IMR-90 (cell line): ENCODE results near the gene HECTD1.
"Not testable (repeated sequence)": the region's sequence is repeated elsewhere in the genome, so short reads cannot be mapped to it uniquely, and the experiment has no call there.

Experiments
- BHLHE40 ChIP-seq: fragments of 150-350 bp; IDR thresholded peaks from 2 replicates; pipeline ENCODE4 v1.6.1; 2016; ENCODE audit warnings: mild to moderate bottlenecking, low read depth, low read length
- CEBPB ChIP-seq: IDR thresholded peaks from 2 replicates; pipeline ENCODE4 v1.6.1; 2012; ENCODE audit warnings: low read depth, low read length, improper control_type of control experiment
- CHD1 ChIP-seq: IDR thresholded peaks from 2 replicates; pipeline ENCODE4 v1.6.1; 2012; ENCODE audit warnings: low read depth, low read length, improper control_type of control experiment
- MAFK ChIP-seq: IDR thresholded peaks from 2 replicates; pipeline ENCODE4 v1.6.1; 2012; ENCODE audit warnings: low read depth, low read length, improper control_type of control experiment
- MAZ ChIP-seq: IDR thresholded peaks from 2 replicates; pipeline ENCODE4 v1.6.1; 2012; ENCODE audit warnings: low read depth, mild to moderate bottlenecking, low read length, improper control_type of control experiment, moderate library complexity, borderline replicate concordance
- MXI1 ChIP-seq: IDR thresholded peaks from 2 replicates; pipeline ENCODE4 v1.6.1; 2012; ENCODE audit warnings: low read depth, mild to moderate bottlenecking, low read length, moderate library complexity, borderline replicate concordance
- NFE2L2 ChIP-seq: fragments of 150-350 bp; IDR thresholded peaks from 2 replicates; pipeline ENCODE4 v1.6.1; 2016; ENCODE audit warnings: low read depth, mild to moderate bottlenecking, low read length
- POLR2A ChIP-seq: IDR thresholded peaks from 2 replicates; pipeline ENCODE4 v1.6.1; 2012; ENCODE audit warnings: mild to moderate bottlenecking, low read depth, low read length
- RAD21 ChIP-seq: IDR thresholded peaks from 2 replicates; pipeline ENCODE4 v1.6.1; 2012; ENCODE audit warnings: low read length, improper control_type of control experiment
- RCOR1 ChIP-seq: IDR thresholded peaks from 2 replicates; pipeline ENCODE4 v1.6.1; 2012; ENCODE audit warnings: mild to moderate bottlenecking, low read length, improper control_type of control experiment; ENCODE audit not compliant: insufficient replicate concordance
- RFX5 ChIP-seq: IDR thresholded peaks from 2 replicates; pipeline ENCODE4 v1.8.0; 2012; ENCODE audit warnings: low read depth, mild to moderate bottlenecking, low read length, moderate library complexity
- SMC3 ChIP-seq: fragments of 150-350 bp; IDR thresholded peaks from 2 replicates; pipeline ENCODE4 v1.6.1; 2016; ENCODE audit warnings: low read depth, mild to moderate bottlenecking, antibody characterized with exemption, low read length, moderate library complexity
- TF ChIP-seq, protein P1 (sequence below): conservative IDR thresholded peaks from 2 replicates; pipeline ENCODE4 v1.5.1; 2012; ENCODE audit warnings: mild to moderate bottlenecking, low read depth, low read length, improper control_type of control experiment

DNA sequence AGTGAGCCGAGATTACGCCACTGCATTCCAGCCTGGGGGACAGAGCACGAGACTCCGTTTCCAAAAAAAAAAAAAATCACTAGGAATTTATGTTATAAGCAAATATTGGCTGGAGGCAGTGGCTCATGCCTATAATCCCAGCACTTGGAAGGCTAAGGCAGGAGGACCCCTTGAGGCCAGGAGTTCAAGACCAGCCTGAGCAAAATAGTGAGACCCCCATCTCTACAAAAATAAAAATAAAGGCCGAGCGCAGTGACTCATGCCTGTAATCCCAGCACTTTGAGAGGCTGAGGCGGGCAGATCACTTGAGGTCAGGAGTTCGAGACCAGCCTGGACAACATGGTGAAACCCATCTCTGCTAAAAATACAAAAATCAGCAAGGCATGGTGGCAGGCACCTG is 144.7 kb downstream of the HECTD1 start:
- TF ChIP-seq, protein P1, sequence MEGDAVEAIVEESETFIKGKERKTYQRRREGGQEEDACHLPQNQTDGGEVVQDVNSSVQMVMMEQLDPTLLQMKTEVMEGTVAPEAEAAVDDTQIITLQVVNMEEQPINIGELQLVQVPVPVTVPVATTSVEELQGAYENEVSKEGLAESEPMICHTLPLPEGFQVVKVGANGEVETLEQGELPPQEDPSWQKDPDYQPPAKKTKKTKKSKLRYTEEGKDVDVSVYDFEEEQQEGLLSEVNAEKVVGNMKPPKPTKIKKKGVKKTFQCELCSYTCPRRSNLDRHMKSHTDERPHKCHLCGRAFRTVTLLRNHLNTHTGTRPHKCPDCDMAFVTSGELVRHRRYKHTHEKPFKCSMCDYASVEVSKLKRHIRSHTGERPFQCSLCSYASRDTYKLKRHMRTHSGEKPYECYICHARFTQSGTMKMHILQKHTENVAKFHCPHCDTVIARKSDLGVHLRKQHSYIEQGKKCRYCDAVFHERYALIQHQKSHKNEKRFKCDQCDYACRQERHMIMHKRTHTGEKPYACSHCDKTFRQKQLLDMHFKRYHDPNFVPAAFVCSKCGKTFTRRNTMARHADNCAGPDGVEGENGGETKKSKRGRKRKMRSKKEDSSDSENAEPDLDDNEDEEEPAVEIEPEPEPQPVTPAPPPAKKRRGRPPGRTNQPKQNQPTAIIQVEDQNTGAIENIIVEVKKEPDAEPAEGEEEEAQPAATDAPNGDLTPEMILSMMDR = not testable (repeated sequence)
- TF ChIP-seq RAD21, MAZ, POLR2A, SMC3, RCOR1, RFX5, CEBPB, NFE2L2, CHD1, MAFK, BHLHE40, MXI1: not testable (repeated sequence)
